ENCODE measurements around the gene SACS. TPM values are rescaled to one million over a fixed set of nuclear protein-coding genes. Genes with fewer than 3 reads are reported as not detected.
"Not testable (repeated sequence)": the region's sequence is repeated elsewhere in the genome, so short reads cannot be mapped to it uniquely, and the experiment has no call there.

The SACS gene
- total RNA-seq, 1 donor from 2014 or later: 154 TPM

- FAIRE-seq: no peak
- no peak for DNase-seq (ENCODE audit: low spot score in 2 of 2)
These were observed 11.9 kb downstream of the SACS start for GRCh38 chr13:23421596-23421995.

- FAIRE-seq (no peak), DNase-seq (ENCODE audit: low spot score in 2 of 2) (no peak)
These were observed 14.5 kb downstream of the SACS start for GRCh38 chr13:23418776-23419683.

- FAIRE-seq: no peak
These were observed 18.8 kb downstream of the SACS start for GRCh38 chr13:23414682-23415081.

GRCh38 chr13:23411706-23412105 is 21.8 kb downstream of the SACS start:
- FAIRE-seq (no peak), DNase-seq (ENCODE audit: low spot score in 2 of 2) (no peak)

More at GRCh38 chr13:23414682-23415081, 18.8 kb downstream of the SACS start:
- no peak for DNase-seq (ENCODE audit: low spot score in 2 of 2)

GRCh38 chr13:23411220-23411619 is 22.3 kb downstream of the SACS start:
- DNase-seq (ENCODE audit: low spot score in 2 of 2) (no peak), FAIRE-seq (no peak)

GRCh38 chr13:23408026-23408425 is 25.5 kb downstream of the SACS start:
- no peak for DNase-seq (ENCODE audit: low spot score in 2 of 2)
- FAIRE-seq: no peak

GRCh38 chr13:23401156-23401555 is 32.3 kb downstream of the SACS start:
- DNase-seq (ENCODE audit: low spot score in 2 of 2); FAIRE-seq: not testable (repeated sequence)

GRCh38 chr13:23399347-23399746 is 34.2 kb downstream of the SACS start:
- FAIRE-seq (no peak), DNase-seq (ENCODE audit: low spot score in 2 of 2) (no peak)

GRCh38 chr13:23394821-23395220 is 38.7 kb downstream of the SACS start:
- FAIRE-seq (no peak), DNase-seq (ENCODE audit: low spot score in 2 of 2) (no peak)

GRCh38 chr13:23392925-23393645 is 40.4 kb downstream of the SACS start:
- FAIRE-seq (no peak), DNase-seq (ENCODE audit: low spot score in 2 of 2) (no peak)

GRCh38 chr13:23392313-23392712 is 41.2 kb downstream of the SACS start:
- FAIRE-seq (no peak), DNase-seq (ENCODE audit: low spot score in 2 of 2) (no peak)

- FAIRE-seq (no peak), DNase-seq (ENCODE audit: low spot score in 2 of 2) (no peak)
These were observed 41.8 kb downstream of the SACS start for GRCh38 chr13:23391752-23392151.

GRCh38 chr13:23386533-23386932 is 47.0 kb downstream of the SACS start:
- FAIRE-seq: no peak
- DNase-seq (ENCODE audit: low spot score in 2 of 2): no peak

GRCh38 chr13:23385931-23386330 is 47.6 kb downstream of the SACS start:
- DNase-seq (ENCODE audit: low spot score in 2 of 2) (no peak), FAIRE-seq (no peak)

GRCh38 chr13:23384111-23384510 is 49.4 kb downstream of the SACS start:
- FAIRE-seq (no peak), DNase-seq (ENCODE audit: low spot score in 2 of 2) (no peak)

GRCh38 chr13:23383151-23383550 is 50.4 kb downstream of the SACS start:
- no peak for DNase-seq (ENCODE audit: low spot score in 2 of 2)
- no peak for FAIRE-seq

GRCh38 chr13:23381866-23382265 is 51.6 kb downstream of the SACS start:
- FAIRE-seq: no peak
- no peak for DNase-seq (ENCODE audit: low spot score in 2 of 2)

- DNase-seq (ENCODE audit: low spot score in 2 of 2): no peak
- FAIRE-seq: no peak
These were observed 53.0 kb downstream of the SACS start for GRCh38 chr13:23380534-23380933.

GRCh38 chr13:23377983-23378632 is 55.4 kb downstream of the SACS start:
- FAIRE-seq (no peak), DNase-seq (ENCODE audit: low spot score in 2 of 2) (peak in 1 of 2 donors; percentile 52)

GRCh38 chr13:23377579-23377978 is 55.9 kb downstream of the SACS start:
- no peak for FAIRE-seq
- no peak for DNase-seq (ENCODE audit: low spot score in 2 of 2)
